ENCODE measurements around the gene BYSL.

- TF ChIP-seq CTCF (conservative IDR thresholded peaks at IDR 0.05; ENCODE audit: low read length), result no peak
- TF ChIP-seq EZH2phosphoT487 (IDR thresholded peaks at IDR 0.05; ENCODE audit: borderline replicate concordance), result no peak
Observed at GRCh38 chr6:41909727-41910126, 11.6 kb upstream of the BYSL start.
